NCI-H226 (cell line): Measurements from ENCODE around the gene IFT74.

ENCODE experiments used
- DNase-seq: peaks from one replicate; pipeline ENCODE4 v3.0.0-alpha.2; 2015

IFT74 gene

DNA sequence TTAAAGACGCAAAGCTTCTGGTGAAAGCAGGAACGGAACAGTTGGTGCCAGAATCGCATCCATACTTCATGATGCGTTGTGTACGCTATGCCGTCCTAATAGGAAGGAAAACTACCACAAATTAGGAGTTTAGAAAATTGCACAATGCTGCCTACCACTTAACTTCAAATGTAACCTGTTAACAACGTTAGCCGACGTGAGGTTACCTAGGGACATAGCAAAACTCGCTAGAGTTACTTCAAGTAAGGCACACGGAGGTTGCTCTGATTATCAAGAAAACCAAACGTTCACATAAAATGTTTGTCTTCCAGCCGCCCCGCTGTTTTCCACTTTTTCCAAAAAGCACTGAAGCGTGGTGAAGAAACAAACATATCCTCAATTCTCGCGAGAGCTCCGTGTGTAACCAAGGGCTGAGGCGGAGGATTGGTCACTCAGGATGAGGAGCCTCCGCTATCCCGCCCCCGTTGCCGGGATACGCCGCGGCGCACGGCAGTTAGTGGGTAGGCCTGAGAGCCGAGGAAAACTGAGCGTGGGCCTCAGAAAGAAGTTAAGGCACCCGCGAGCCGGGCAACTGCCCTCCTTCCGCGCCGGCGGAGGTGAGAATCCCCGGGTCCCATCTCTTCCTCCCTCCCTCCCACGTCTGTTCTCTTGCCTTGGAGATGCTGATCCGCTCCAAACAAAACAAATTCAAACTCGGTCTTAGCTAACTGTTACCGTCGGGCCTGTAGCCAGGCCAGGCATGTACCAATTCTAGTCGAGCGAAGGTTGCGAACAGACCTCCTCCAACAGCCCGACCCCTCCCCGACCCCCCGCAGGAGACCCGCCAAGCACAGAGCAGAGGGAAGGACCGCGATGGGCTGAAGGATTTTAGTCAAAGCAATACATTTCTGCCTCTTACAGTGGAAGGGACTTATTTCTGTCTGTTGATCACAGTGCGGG is at the start of gene IFT74:
TSS of gene IFT74 (plus strand) at position 492 of the 939 bp plus-strand sequence. CDS start 5,556 bp downstream, outside the sequence.
- DNase-seq, result peak; percentile 90

DNA sequence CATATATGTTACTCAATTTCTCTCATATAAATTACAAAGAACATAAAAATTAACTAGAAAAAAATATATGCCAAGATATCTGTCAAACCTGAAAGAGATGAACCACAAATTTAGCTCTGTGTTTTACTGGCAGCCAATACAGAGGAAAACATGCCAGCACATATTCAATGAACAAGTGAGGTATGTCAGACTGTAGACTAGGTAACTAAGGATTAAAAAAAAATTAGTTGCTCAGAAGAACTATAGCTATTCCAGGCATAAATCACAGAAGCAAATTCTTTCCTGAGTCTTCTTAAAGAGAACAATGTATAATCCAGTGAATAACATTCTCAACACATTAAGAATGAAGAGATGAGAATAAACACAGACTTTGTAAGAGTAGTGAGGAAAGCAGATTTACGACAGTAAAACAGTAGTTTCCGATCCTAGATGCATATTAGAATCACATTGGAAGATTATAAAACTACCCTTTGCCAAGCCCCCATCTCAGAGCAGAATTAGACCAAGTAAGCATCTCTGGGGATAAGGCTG is 43.0 kb upstream of the IFT74 start:
- DNase-seq, result no peak

DNA sequence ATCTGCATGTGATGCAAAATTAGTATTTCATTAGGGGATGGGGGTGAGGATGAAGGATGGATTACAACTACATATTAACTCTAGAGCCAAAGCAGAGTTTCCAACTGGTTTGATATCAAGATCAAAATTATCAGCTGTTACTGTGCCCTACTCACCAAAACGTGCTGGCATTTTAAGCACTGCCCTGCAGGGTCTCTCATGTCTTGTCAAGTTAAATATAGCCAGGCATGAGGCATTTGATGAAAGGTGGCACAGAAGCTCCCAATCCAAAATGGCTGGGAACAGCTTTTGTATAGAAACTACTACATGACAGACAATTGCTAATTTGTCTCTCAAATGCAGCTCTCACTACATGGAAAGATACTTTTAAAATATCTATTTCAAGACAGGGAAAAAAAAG is 36.5 kb upstream of the IFT74 start:
- DNase-seq, result no peak

DNA sequence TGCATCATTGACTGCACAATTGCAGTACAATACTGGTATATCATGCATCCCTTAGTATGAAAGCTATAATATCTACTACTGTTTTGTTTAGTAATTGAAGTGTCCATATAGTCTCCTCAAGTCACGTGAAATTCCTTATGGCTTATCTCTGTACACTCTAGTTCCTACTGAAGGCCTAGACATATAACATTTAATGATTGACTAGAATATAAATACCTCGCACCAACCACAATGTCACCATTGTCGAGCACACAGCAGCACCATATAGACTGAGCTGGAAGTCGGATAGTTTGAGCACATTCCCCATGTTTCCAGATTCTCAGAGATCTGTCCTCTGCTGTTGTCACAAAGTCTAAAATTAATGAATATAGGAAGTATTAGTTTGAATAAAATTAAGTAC is 30.6 kb upstream of the IFT74 start:
- DNase-seq, result no peak

DNA sequence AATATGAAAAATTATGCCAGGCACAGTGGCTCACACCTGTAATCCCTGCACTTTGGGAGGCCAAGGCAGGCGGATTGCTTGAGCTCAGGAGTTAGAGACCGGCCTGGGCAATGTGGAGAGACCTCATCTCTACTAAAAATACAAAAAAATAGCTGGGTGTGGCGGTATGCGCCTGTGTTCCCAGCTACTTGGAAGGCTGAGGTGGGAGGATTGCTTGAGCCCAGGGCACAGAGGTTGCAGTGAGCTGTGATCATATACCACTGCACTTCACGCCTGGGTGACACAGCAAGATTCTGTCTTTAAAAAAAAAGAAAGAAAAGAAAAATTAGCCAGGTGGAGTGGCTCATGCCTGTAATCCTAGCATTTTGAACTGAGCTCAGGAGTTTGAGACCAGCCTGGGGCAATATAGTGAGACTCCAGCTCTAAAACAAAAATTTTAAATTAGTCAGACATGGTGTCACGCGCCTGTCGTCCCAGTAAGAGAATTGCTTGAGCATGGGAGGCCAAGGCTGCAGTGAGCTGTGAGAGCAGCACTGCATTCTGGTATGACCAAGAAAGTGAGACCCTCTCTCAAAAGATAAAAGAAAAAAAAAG is 27.2 kb upstream of the IFT74 start:
- DNase-seq, result no peak

DNA sequence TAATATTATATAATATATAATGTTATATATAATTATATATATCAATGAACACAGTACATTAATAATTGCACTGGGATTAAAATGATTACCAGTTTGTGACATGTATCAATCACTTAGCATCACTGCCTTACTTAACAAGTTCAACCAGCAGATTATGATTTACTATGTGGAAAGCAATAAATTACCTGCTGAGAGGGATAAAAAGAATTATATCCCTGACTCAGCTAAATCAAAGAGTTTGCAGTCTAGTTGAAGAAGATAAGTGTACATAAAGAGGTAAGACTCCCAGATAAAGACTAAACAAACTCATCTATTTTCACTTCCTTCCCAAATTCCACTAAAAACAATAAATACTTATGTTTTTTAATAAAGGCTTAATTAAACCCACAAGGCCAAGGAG is 20.4 kb upstream of the IFT74 start:
- no peak for DNase-seq

DNA sequence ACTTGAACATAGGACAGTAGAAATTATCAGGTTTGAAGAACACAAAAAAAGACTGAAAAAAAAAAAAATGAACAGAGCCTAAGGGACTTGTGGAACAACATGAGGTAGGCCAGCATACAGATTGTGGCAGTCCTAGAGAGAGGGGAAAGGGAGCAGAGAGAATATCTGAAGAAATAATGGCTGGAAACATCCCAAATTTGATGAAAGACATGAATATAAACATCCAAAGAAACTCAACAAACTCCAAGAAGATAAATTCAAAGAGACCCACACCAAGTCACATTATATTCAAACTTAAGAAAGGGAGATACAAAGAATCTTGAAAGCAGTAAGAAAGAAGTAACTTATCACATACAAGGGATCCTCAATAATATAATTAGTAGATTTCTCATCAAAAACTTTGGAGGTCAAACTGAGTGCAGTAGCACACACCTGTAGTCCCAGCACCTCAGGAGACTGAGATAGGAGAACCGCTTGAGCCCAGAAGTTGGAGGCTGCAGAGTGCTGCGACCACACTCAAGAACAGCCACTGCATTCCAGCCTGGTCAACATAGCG is 18.3 kb upstream of the IFT74 start:
- DNase-seq, result no peak

DNA sequence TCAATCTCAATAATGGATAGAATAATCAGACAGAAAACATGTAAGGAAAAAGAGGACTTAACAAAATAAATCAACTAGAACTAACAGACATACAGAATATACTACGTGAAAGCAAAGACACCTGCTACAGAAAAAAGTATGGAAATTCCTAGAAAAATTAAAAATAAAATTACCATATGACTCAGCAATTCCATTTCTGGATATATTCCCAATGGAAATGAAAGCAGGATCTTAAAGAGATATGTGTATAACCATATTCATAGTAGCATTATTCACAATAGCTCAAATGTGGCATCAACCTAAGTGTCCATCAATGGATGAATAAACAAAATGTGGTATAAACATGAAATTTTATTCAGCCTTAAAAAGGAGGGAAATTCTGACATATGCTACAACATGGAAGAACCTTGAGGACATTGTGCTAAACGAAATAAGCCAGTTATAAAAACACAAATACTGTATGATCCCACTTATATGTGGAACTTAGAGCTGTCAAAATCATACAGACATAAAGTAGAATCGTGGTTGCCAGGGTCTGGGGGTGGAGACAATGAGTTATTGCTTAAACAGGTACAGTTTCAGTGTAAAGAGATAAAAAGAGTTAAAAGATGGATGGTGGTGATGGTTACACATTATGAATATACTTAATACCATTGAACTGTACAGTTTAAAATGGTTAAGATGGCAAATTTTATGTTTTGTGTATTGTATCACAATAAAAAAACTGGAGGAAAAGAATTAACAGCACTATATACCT is 16.1 kb upstream of the IFT74 start:
- DNase-seq, result no peak

DNA sequence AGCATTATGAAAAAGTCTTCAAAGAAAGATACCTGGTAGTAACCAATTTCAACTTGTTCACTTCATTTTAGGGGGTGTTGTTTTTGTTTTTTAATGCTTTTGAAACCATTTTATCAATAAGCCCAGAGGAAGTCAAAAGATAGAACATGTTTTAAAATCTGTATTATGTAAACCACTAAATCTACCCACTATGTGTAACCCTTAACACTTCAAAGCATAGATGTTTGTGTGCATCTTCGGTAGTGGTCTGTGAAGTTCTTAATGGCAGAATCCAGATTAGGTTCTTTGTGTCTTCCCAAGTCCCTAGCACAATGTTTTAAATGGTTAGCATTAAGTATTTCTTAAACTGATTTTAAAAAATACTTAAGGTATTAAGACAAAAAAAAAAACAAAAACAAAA is 15.4 kb upstream of the IFT74 start:
- no peak for DNase-seq

DNA sequence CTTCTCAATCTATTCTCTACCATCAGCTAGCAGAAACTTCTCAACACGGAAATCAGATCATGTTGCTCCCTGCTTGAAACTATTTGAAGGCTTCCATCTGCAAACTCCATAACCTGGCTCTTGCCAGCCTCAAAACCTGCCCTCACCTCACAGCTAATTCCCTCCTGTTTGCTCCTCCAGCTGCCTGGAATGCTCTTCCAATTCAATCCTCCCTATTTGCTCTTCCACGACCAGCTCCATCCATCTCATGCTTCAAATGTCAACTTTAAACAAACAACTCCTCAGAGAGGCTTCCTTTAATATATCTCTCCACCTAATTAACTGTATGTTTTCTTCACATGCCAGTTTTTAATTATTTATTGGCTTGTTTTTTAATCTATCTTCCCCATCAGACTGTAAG is 10.6 kb upstream of the IFT74 start:
- no peak for DNase-seq

DNA sequence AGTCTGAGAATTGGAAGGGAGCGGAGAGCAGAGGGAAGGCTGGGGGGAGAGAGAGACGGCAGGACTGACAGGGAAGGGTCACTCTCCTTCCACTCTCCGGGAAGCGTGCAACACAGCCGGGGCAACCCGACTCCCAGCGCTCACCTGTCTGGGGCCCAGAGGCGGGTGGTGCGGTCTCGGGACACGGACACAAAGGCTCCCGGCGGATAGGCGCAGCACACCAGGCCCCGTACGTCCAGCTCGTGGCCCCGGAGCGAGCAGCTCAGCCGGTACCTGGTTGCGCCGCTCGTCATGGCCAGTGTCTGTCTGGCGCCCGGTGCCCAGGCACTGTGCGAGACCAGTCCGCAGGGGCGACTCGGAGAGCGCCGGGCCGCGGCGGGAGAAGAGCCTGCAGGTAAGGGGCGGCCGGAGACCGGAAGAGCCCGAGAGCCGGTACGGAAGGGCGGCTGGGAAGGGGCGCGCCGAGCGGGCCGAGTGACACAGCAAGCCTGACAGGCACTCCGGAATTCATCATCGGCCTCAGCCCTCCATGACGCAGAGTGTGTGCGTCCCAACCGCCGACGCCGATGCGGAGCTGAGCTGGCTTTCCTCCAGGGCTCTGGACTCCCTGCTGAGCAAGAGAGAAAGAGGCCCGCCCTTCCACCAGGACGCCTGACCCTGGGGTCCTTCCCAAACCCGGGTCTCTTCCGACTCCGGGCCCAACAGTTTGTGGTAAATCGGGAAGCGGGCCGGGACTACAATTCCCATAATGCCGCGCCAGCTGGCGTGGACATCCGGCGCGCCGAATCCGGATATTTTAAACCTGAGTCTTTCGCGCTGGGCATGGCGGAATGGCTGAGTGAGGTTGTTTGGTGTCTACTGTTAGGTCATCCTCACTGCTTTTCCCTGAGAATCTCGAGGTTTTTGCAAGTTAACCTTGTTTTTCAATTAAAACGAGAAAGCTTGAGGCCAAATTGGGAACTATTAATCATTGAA is 9.2 kb upstream of the IFT74 start, which contains the start of gene PLAA:
TSS of gene PLAA (minus strand) at position 490 of the 975 bp plus-strand sequence. CDS start at position 293, 197 bp downstream.
- peak; percentile 79 for DNase-seq

DNA sequence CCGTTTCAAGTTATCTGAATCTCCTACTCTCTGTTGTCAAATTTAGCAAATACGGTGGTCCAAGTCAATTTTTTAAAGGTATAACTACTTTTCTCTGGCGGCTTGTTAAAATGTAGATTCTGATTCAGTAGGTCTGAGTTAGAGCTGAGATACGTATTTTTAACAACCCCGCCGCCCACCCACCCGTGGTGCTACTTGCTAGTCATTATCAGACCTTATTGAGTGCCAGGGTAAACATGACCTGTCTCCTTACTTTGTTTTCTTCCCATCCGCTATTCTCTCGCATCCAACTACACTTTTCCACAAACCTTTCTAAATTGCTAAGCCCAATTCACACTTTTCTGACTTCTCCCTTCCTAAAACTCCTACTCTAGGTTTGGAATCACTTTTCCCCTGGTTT is 8.5 kb upstream of the IFT74 start:
- no peak for DNase-seq

DNA sequence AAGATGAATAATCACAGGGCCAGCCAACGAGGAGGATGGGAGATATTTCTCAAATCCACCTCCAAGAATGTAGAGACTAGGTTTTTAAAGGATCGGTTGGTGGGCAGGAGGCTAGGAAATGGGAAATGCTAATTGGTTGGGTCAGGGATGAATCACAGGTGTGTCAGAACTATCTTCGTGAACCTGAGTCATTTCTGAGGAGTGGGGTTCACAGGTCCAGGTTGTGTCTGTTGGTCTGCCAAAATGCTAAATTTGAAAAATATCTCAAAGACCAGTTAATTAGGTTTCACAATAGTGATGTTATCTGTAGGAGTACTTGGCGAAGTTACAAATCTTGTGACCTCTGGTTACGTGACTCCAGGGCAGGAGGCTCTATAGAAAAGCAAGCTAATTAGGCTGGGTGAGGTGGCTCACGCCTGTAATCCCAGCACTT is 6.6 kb upstream of the IFT74 start:
- peak; percentile 12 for DNase-seq

DNA sequence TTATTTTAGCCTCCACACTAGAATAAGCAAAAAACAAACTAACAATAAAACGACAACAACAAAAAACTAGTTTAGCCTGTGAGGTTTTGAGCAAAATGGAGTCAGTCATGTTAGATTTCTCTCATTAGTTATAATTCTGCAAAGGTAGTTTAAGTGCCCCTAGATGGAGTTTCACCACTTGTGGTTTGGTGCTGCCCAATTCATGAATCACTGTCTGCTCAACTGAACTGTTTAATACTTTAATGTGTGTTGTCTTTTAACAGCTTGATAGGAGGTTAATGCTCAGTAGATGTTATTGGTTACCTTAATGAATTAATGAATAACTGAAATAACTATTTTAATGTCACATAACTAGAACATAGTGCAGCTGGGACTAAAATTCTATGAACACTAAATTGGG is 5.7 kb upstream of the IFT74 start:
- no peak for DNase-seq

DNA sequence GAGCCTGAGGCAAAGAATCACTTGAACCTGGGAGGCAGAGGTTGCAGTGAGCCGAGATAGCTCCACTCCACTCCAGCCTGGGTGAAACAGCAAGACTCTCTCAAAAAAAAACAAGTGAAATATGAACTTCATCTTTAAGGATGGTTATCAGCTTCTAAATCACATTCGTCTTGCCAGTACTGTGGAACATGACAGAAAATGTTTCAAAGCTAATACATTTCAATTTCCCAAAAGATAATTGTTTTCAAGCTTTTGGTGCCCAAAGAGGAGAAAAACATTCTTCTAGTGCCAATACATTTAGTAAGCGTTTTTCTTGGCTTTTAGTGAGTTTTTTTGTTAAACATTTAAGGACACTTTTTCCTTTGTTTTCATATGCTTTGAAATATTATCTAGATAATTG is 4.4 kb upstream of the IFT74 start:
- no peak for DNase-seq

DNA sequence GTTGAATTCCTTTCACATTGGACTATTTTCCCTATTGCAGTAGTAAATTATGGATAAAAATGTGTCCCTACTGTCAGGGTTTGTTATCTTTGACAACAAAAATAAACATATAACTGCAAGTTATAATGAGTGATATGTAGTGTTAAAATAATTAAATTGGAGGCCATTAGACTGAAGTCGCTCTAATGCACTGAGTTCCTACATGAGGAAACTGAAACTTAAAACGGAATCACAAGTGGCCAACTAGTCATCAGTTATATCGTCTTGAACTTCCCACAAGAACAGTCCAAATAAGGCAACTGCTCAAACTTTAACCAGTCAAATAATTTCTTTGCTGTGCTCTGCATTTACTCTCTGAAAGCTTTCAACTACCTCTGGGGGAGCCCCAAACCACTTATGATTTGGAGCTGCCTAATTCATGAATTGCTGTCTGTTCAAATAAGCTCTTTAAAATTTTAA is 2.1 kb upstream of the IFT74 start:
- DNase-seq, result no peak

DNA sequence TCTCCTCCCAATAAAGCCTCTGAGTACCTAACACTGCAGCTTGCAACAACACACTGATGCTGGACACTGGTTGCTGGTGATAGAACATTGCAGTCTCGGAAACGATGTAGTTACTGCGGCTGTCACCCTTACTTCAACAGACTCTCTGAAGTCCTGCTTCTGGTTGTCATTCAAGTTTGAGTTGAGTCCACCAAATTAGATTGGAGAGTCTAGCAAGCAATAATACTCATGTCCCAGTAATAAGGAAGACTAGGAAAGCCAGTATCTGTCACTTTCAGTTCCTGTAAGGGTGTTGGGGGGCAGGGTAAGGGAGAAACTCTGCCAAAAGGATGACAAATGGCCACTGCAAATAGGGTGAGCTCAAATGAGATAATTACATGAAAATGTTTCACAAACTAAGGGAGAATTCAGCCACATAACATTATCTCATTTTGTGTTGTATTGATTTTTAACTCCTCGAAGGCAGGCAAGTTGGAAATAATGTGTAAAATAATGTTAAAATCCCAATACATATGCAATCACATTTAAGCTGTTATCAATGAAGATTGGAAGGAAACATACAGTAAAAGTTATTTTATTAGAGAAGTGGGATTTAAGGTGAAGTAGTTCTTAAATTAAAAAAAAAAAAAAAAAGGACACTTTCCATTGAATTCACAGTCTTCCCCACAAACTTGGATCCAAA is 849 bp upstream of the IFT74 start:
- DNase-seq, result no peak

DNA sequence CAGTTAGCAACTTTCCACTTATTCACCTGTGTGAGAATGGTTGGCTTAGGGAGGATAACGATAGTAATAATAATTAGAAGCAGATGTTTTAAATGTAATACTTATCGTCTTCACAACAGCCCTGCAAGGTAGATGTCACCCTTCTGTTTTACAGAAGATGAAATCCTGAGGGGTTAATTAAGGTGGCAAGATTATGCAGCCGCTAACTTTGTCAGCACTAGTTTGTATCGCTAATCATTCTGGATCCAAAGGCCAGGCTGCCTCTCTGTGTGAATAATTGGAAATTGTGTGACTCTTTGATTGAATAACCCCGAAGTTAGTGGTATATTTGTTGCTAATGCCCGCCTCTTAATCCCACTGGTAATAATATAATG is 635 bp downstream of the IFT74 start:
- DNase-seq, result no peak

DNA sequence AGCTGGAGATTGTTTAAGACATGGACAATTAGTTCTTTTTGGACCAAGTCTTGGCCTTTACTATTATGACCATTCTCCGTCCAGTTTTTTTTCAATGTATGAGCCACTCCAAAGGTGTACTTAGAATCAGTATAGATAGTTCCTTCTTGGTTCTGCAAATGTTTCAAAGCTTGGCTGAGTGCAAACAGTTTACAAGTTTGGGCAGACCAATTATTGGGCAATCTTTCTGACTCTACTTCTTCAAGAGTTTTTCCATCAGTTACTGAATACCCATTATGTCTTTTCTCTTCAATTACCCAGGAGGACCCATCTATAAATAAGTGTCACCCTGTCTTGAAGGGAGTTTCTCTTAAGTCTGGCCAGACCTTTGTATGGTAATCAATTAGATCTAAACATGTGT is 15.5 kb downstream of the IFT74 start:
- no peak for DNase-seq

DNA sequence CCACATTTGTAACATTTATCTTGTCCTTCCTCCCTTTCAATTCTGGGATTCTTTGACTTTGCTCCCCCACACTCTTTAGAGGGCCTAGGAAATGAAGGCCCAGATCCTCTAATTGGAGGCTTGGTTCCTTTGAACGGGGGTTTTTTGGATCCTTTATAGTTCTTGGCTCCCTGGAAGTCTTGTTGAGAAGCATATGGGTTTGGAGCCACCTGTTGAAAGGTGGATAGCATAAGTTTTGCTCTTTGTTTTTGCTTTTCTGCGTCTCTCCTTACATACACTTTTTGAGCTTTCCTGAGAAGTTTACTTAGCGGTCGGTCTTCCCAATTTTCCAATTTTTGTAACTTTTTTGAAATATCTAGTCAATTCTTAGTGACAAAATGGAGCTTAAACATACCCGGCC is 17.8 kb downstream of the IFT74 start:
- no peak for DNase-seq

DNA sequence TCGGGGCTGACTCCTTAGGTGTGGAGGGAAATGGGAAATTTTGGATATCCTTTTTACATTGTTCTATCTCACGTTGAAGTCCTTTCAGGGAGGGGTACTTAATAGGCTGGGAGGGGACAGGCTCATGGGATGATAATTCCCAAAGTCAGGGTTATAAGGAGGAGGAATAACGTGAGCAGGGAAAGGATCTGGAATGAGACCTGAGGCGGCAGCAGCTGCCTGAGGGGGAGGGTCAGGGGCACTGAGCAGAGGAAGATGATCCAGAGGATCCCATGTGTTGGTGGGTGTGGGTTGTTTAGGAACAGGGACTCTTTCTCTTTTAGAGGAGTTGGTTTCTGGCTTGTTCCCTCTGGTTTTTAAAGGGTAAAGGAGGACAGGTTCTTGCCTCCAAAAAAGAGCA is 18.7 kb downstream of the IFT74 start:
- DNase-seq, result no peak
